K562 (cell line): ENCODE results near the gene GABRR3. TPM values are rescaled to one million over a fixed set of nuclear protein-coding genes. Genes with fewer than 3 reads are reported as not detected.

Experiments used
- ATAC-seq: fragments of 200-7000 bp; cut with Tn5 transposase; 3 replicates; pipeline ENCODE4 v1.9.1; 2020; ENCODE audit warnings: moderate library complexity
- BruUV-seq: library from RNA; stranded (reverse); fragments of 400-500 nt; replicated peaks from 2 replicates; lab custom pipeline; 2021; lab: Mats Ljungman, UMichigan
- CTCF ChIA-PET: fragments of 300-600 bp; formaldehyde crosslinking; extraction: SDS; loops from one replicate; lab custom pipeline; 2021; ENCODE audit warnings: low intra/inter-chr PET ratio; lab: Yijun Ruan, JAX
- POLR2A ChIA-PET: fragments of 300-600, 350-650 bp; sonication (Branson Sonifier 250); formaldehyde crosslinking; extraction: SDS; loops from one replicate; lab custom pipeline; 2021; ENCODE audit warnings: antibody characterized with exemption, inconsistent platforms; lab: Yijun Ruan, JAX
- DNase-seq, 4 experiments: peaks; one replicate each; pipeline versions ENCODE4 v3.0.0 to v3.0.0-alpha.2; 2011 to 2018; ENCODE audit warnings: low spot score in 3 of 4, mixed read lengths in 3 of 4; ENCODE audit errors: extremely low read depth in 1 of 4
- FAIRE-seq: peaks from 2 replicates; lab custom pipeline; 2011; peaks lifted over from hg19 to GRCh38; lab: Jason Lieb, UNC
- H2AFZ ChIP-seq: 2 replicates; pipeline ENCODE4 v1.6.0; 2011; ENCODE audit warnings: low read depth, low read length, control low read depth, inconsistent platforms
- H3K27ac ChIP-seq: fragments of 200-600 bp; 3 replicates; pipeline ENCODE4 v1.8.0; 2011; ENCODE audit warnings: low read depth, mild to moderate bottlenecking, control low read depth, inconsistent platforms, low read length, moderate library complexity, mixed read lengths; ENCODE audit errors: extremely low read depth
- H3K27me3 ChIP-seq, 2 experiments: fragments of 300-600 bp in 1 of 2; 2 replicates in 1 of 2; 3 replicates in 1 of 2; pipeline versions ENCODE4 v1.6.0 to v1.8.0; 2011; ENCODE audit warnings: inconsistent platforms in 2 of 2, low read length in 2 of 2, mild to moderate bottlenecking in 1 of 2, mixed read lengths in 1 of 2, moderate library complexity in 1 of 2; ENCODE audit not compliant: control insufficient read depth in 2 of 2, insufficient read depth in 2 of 2
- H3K36me3 ChIP-seq: fragments of 300-600 bp; 3 replicates; pipeline ENCODE4 v1.8.0; 2011; ENCODE audit warnings: mild to moderate bottlenecking, low read length, inconsistent platforms; ENCODE audit not compliant: control insufficient read depth, insufficient read depth
- H3K4me1 ChIP-seq, 2 experiments: fragments of 200-600 bp in 1 of 2; replicated peaks in 1 of 2; 2 replicates in 1 of 2; 3 replicates in 1 of 2; pipeline versions ENCODE4 v1.5.1 to v1.8.0; 2011; ENCODE audit warnings: inconsistent platforms in 2 of 2, low read length in 2 of 2, mild to moderate bottlenecking in 1 of 2, mixed read lengths in 1 of 2, moderate library complexity in 1 of 2; ENCODE audit not compliant: control insufficient read depth in 2 of 2, insufficient read depth in 2 of 2
- H3K4me2 ChIP-seq: 2 replicates; pipeline ENCODE4 v1.6.1; 2011; ENCODE audit warnings: low read length, control low read depth, inconsistent platforms, mixed read lengths; ENCODE audit not compliant: insufficient read depth
- H3K4me3 ChIP-seq: fragments of 200-600 bp; sonication (generic), shearing (Covaris generic); 2 replicates; pipeline ENCODE4 v1.5.1; 2016; ENCODE audit warnings: control low read depth, inconsistent platforms
- H3K79me2 ChIP-seq: fragments of 200-600 bp; 3 replicates; pipeline ENCODE4 v1.8.0; 2011; ENCODE audit warnings: low read length, inconsistent platforms; ENCODE audit not compliant: control insufficient read depth, insufficient read depth
- H3K9ac ChIP-seq, 2 experiments: 2 replicates each; pipeline versions ENCODE4 v1.6.0 to v1.6.1; 2011; ENCODE audit warnings: low read depth in 2 of 2, low read length in 2 of 2, control low read depth in 1 of 2, inconsistent platforms in 1 of 2, mild to moderate bottlenecking in 1 of 2, mixed read lengths in 1 of 2; ENCODE audit not compliant: insufficient read depth in 1 of 2
- H3K9me1 ChIP-seq: one replicate; pipeline ENCODE4 v1.6.0; 2011; ENCODE audit warnings: inconsistent platforms, mild to moderate bottlenecking, low read length, moderate library complexity; ENCODE audit not compliant: control insufficient read depth, insufficient read depth
- H3K9me3 ChIP-seq: replicated peaks from 2 replicates; pipeline ENCODE4 v1.5.1; 2011; ENCODE audit warnings: low read depth, low read length, inconsistent platforms; ENCODE audit not compliant: control insufficient read depth, insufficient read depth
- H4K20me1 ChIP-seq: replicated peaks from 2 replicates; pipeline ENCODE4 v1.6.1; 2011; ENCODE audit warnings: low read length, inconsistent platforms, mixed read lengths; ENCODE audit not compliant: control insufficient read depth, insufficient read depth
- ARHGAP35 ChIP-seq: fragments of 450-650 bp; IDR thresholded peaks from 2 replicates; pipeline ENCODE4 v1.6.1; 2018; ENCODE audit not compliant: partially characterized antibody
- CEBPZ ChIP-seq: fragments of 150-350 bp; IDR thresholded peaks from 2 replicates; pipeline ENCODE4 v1.6.1; 2014; ENCODE audit warnings: low read depth, mild to moderate bottlenecking, low read length, borderline replicate concordance
- GTF2F1 ChIP-seq: IDR thresholded peaks from 2 replicates; pipeline ENCODE4 v1.6.1; 2011; ENCODE audit warnings: low read depth, low read length, improper control_type of control experiment
- HDAC3 ChIP-seq: fragments of 450-650 bp; IDR thresholded peaks from 2 replicates; pipeline ENCODE4 v1.6.1; 2018; ENCODE audit warnings: borderline replicate concordance, mild to moderate bottlenecking, moderate library complexity; ENCODE audit not compliant: partially characterized antibody
- MED1 ChIP-seq: sonication (generic); formaldehyde crosslinking; IDR thresholded peaks from 2 replicates; pipeline ENCODE4 v1.8.1; 2023; ENCODE audit warnings: missing genetic modification reagents, borderline replicate concordance
- PHF8 ChIP-seq: fragments of 200-600 bp; sonication (generic); IDR thresholded peaks from 2 replicates; pipeline ENCODE4 v1.6.1; 2012; ENCODE audit warnings: mixed run types, mild to moderate bottlenecking, inconsistent platforms, low read length, moderate library complexity, borderline replicate concordance
- RBM39 ChIP-seq: fragments of 200-400 bp; formaldehyde crosslinking; optimal IDR thresholded peaks from 2 replicates; pipeline ENCODE3; 2018; ENCODE audit warnings: low read depth, low read length
- SLC30A9 ChIP-seq: fragments of 250-450 bp; sonication (Bioruptor Pico); IDR thresholded peaks from 2 replicates; pipeline ENCODE4 v1.8.0; 2022; ENCODE audit warnings: mild to moderate bottlenecking, moderate library complexity
- ZNF124 ChIP-seq: sonication (generic); formaldehyde crosslinking; IDR thresholded peaks from 2 replicates; pipeline ENCODE4 v1.8.1; 2022; ENCODE audit warnings: missing genetic modification reagents
- ZNF57 ChIP-seq: fragments of 450-650 bp; formaldehyde crosslinking; IDR thresholded peaks from 2 replicates; pipeline ENCODE4 v1.4.0; 2020; ENCODE audit warnings: mild to moderate bottlenecking, moderate library complexity
- WGBS: fragments of 100-300 bp; shearing (Covaris generic); methylation state at CpG from one replicate; pipeline ENCODE4 v1.1.6; 2016; ENCODE audit warnings: low coverage, mixed read lengths; ENCODE audit not compliant: insufficient coverage; ENCODE audit errors: missing lambda C conversion rate; 5-methylcytosine and 5-hydroxymethylcytosine counted together
- in situ Hi-C: fragments of 300-500 bp; cut with MboI; formaldehyde crosslinking; loops from 4 replicates; pipeline ENCODE4 v1.15.0; 2018; ENCODE audit warnings: inconsistent platforms, mixed read lengths
- intact Hi-C: fragments of 100-400 bp; cut with micrococcal nuclease; formaldehyde crosslinking; loops from 2 replicates; pipeline ENCODE4 v1.14.2; 2022
- polyA plus RNA-seq, 8 experiments: library from polyadenylated mRNA; depleted of rRNA in 4 of 8; stranded (reverse) in 5 of 8; unstranded in 3 of 8; fragments of >200 nt; fragmentation: Nextera tagmentation in 2 of 8; fragmentation: Illumina TruSeq in 1 of 8; extraction: Ambion mirVana in 2 of 8; extraction: Trizol in 1 of 8; gene quantifications; 2 replicates each; pipeline versions ENCODE4 v1.2.1 to v1.2.3, GENCODE V29; 2011 to 2014; ENCODE audit warnings: inconsistent platforms in 1 of 8, missing spikeins in 1 of 8
- total RNA-seq, 7 experiments: library from RNA; depleted of rRNA in 6 of 7; stranded (reverse); fragments of >200 nt in 6 of 7; fragmentation: Illumina TruSeq in 2 of 7; extraction: Trizol in 2 of 7; gene quantifications; 2 replicates each; pipeline versions ENCODE4 v1.2.1 to v1.2.3, GENCODE V29; 2011 to 2021; ENCODE audit warnings: low replicate concordance in 1 of 7
- TF ChIP-seq, protein P1 (sequence below): sonication (generic); formaldehyde crosslinking; IDR thresholded peaks from 2 replicates; pipeline ENCODE4 v1.8.1; 2023; ENCODE audit warnings: mild to moderate bottlenecking, missing genetic modification reagents
- TF ChIP-seq, protein P2 (sequence below): sonication (generic); formaldehyde crosslinking; IDR thresholded peaks from 2 replicates; pipeline ENCODE4 v1.8.1; 2023; ENCODE audit warnings: missing genetic modification reagents, mild to moderate bottlenecking, borderline replicate concordance

The GABRR3 gene
- total and polyA plus RNA-seq, 9 of the 15 experiments (the other 6 are each of a cell fraction or from before 2014, with no cell fraction given) = not detected

- peaks cover 66% of the 10 kb centered on the region; the same call in 2 of the 3 replicates for H3K36me3 ChIP-seq
- no TSS peak for BruUV-seq
- CTCF ChIA-PET = no interaction called here
- TF ChIP-seq PHF8 (no peak), SLC30A9 (no peak), ZNF124 (CRISPR knock-in tag) (no peak), ARHGAP35 (no peak), HDAC3 (no peak), ZNF57 (CRISPR knock-in tag) (no peak), MED1 (CRISPR knock-in tag) (no peak), CEBPZ (no peak), GTF2F1 (no peak), RBM39 (no peak)
- TF ChIP-seq, protein P1, sequence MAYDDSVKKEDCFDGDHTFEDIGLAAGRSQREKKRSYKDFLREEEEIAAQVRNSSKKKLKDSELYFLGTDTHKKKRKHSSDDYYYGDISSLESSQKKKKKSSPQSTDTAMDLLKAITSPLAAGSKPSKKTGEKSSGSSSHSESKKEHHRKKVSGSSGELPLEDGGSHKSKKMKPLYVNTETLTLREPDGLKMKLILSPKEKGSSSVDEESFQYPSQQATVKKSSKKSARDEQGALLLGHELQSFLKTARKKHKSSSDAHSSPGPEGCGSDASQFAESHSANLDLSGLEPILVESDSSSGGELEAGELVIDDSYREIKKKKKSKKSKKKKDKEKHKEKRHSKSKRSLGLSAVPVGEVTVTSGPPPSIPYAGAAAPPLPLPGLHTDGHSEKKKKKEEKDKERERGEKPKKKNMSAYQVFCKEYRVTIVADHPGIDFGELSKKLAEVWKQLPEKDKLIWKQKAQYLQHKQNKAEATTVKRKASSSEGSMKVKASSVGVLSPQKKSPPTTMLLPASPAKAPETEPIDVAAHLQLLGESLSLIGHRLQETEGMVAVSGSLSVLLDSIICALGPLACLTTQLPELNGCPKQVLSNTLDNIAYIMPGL (CRISPR knock-in tag) = no peak
- TF ChIP-seq, protein P2, sequence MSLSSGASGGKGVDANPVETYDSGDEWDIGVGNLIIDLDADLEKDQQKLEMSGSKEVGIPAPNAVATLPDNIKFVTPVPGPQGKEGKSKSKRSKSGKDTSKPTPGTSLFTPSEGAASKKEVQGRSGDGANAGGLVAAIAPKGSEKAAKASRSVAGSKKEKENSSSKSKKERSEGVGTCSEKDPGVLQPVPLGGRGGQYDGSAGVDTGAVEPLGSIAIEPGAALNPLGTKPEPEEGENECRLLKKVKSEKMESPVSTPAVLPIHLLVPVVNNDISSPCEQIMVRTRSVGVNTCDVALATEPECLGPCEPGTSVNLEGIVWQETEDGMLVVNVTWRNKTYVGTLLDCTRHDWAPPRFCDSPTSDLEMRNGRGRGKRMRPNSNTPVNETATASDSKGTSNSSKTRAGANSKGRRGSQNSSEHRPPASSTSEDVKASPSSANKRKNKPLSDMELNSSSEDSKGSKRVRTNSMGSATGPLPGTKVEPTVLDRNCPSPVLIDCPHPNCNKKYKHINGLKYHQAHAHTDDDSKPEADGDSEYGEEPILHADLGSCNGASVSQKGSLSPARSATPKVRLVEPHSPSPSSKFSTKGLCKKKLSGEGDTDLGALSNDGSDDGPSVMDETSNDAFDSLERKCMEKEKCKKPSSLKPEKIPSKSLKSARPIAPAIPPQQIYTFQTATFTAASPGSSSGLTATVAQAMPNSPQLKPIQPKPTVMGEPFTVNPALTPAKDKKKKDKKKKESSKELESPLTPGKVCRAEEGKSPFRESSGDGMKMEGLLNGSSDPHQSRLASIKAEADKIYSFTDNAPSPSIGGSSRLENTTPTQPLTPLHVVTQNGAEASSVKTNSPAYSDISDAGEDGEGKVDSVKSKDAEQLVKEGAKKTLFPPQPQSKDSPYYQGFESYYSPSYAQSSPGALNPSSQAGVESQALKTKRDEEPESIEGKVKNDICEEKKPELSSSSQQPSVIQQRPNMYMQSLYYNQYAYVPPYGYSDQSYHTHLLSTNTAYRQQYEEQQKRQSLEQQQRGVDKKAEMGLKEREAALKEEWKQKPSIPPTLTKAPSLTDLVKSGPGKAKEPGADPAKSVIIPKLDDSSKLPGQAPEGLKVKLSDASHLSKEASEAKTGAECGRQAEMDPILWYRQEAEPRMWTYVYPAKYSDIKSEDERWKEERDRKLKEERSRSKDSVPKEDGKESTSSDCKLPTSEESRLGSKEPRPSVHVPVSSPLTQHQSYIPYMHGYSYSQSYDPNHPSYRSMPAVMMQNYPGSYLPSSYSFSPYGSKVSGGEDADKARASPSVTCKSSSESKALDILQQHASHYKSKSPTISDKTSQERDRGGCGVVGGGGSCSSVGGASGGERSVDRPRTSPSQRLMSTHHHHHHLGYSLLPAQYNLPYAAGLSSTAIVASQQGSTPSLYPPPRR (CRISPR knock-in tag) = no peak
Observed at GRCh38 chr3:97952280-97952679, 82.8 kb downstream of the GABRR3 start.

More at GRCh38 chr3:97952280-97952679, 82.8 kb downstream of the GABRR3 start:
- H3K27me3 ChIP-seq = no peaks in the 10 kb centered on the region
- no peaks in the 10 kb centered on the region for H3K4me1 ChIP-seq
- H3K79me2 ChIP-seq = no peaks in the 10 kb centered on the region
- no peak overlapping the region for H3K4me3 ChIP-seq
- H3K9ac ChIP-seq = no peak overlapping the region
- no peaks in the 10 kb centered on the region for H4K20me1 ChIP-seq
- H3K9me3 ChIP-seq = no peaks in the 10 kb centered on the region
- FAIRE-seq (no peak), DNase-seq (no peak), ATAC-seq (no peak)
- WGBS = 70% methylated on average over 2 of the region's 3 CpGs
- no peak overlapping the region for H2AFZ ChIP-seq
- POLR2A ChIA-PET = interaction anchor here (1.3 kb wide), 1 partner anchor 9 kb away, joined by 4 read pairs; no protein-coding TSS in a partner anchor
- no peak overlapping the region for H3K27ac ChIP-seq
- intact Hi-C loops (no loop called here), in situ Hi-C loops (no loop called here)
- no peak overlapping the region for H3K4me2 ChIP-seq
- no peaks in the 10 kb centered on the region for H3K9me1 ChIP-seq
